GM19438 (cell line): ENCODE results near the gene SLC24A4.

Experiments
- ATAC-seq: cut with Tn5 transposase; IDR thresholded peaks from one replicate; pipeline ENCODE4 v1.9.1; 2021; ENCODE audit warnings: low read depth; ENCODE audit not compliant: unreplicated experiment

Gene SLC24A4

DNA sequence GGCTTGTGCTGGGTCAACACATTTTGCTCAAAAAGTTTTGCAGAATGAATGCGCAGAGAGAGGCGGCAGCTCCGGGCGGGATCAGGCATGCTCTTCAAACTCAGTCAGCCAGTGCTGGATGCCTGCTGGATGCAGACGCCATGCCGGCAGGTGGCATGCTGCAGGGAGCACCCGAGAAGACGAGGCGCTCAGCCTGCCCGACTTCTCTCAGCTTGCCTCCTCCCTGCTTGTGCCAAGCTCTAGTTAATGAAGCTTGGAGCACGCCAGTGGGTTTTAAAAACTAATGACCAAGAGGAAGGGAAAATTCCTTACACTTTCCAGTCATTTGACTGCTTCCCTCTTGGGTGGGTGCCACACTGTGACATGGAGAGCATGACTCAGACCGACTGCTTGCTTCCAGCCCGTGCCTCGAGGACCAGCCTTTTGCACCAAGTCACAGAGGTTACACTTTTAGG, 39.8 kb downstream of the SLC24A4 start:
- no peak for ATAC-seq

DNA sequence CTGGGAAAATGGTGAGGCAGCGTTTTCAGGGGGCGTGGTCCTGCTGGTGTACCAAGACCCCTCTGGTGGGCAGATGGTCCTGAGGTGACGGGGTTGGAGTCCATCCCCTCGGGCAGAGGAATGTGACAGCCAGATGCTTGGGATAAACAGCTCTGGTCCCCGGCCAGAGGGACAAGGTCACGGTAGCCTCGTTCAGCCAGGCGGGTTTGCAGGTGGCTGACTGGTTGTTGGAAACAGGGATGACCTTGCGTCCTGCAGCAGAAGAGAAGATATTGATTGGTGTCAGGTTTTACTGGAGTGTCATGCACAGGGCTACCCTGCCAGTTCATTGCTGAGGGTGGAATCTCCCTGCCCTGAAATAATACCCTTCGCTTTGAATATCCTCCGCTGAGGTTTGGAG, 43.3 kb downstream of the SLC24A4 start:
- ATAC-seq, result no peak

DNA sequence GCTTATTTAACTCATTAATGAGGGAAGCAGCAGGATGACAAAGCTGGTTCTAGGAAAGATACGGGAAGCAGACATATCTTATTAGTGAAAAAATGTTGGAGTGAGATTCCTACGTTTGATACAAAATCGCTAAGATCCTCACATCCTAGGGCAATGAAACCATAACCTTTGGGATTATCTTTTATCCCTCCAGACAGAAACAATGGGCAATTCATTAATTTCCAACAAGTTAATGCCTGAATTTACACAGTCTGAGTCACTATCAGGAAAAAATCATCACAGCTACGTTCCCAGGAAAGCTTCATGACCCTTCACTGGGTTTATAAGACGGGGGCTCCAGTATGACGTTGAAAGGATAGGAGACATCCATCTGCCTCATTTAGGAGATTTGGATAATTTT, 45.0 kb downstream of the SLC24A4 start:
- ATAC-seq, result no peak

DNA sequence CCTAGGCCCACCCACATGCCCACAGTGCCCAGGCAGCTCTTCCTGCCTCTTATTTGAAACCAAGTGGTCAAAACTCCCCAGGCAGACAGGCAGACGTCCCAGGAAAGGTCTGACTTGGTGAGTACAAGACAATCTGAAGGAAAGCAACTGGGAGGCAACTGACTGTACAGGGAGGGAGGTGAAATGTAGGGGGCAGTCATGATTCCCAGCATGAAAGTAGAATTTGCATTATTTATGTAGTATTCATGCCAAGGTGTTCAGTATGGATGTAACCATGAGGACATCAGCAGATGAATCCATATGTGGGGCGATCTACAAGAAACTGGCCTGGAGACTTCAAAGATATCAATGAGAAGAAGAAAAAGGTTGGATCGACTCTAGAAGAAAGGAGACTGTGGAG, 46.1 kb downstream of the SLC24A4 start:
- no peak for ATAC-seq

DNA sequence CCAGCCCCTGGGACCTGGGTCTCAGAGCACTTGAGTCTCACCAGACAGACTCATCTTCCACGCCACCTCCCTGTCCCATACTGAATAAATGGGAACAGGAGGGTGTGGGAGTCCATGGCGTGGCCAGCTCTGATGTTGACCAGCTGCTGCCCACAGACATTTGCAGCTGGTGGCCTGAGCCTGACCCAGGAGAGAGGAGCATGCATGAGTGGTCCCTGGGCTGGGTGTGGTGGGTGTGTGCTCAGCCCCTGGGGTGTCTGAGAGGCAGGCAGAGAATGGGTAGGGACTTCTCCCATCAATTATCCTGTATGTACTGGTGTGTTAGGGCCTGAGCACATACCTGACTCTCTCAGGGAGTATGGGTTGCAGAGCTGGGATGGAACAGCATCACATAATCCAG, 49.3 kb downstream of the SLC24A4 start:
- no peak for ATAC-seq

DNA sequence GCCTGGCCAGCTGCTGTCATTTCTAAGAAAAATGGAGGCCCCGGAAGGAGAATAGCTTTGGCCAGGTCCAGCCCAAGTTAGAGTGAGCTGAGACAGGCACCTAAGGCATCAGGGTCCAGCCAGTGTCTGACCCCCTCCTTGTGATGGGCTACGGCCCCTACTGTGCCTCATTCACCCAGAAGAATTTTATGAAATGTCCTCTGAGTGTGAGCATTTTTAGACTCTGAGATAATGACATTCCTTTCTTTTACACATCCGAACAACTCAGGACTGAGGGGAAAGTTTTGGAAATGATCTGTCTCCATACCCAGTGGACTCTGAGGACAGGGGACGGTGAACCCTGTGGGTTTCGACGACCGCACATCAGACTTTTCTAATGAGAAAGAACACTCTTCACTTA, 50.4 kb downstream of the SLC24A4 start:
- no peak for ATAC-seq

DNA sequence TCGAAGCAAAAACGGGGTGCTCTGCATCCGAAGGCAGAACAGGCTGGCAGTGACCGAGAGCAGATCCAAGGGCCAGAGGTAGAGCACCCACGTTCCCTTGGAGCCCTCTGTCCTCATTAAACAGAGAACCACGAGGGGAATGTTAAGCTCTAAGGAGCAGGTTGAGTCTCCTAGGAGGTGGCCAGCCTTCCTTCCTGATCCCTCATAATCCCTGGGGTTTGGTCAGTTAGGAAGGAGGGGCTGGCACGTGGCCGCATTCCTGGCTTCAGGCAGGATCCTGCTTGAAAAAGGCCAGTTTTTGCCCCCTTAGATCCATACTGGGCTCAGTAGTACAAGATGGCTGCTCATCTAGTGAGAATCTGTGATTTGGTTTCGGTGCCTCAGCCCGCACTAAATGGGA, 57.2 kb downstream of the SLC24A4 start:
- ATAC-seq, result no peak

DNA sequence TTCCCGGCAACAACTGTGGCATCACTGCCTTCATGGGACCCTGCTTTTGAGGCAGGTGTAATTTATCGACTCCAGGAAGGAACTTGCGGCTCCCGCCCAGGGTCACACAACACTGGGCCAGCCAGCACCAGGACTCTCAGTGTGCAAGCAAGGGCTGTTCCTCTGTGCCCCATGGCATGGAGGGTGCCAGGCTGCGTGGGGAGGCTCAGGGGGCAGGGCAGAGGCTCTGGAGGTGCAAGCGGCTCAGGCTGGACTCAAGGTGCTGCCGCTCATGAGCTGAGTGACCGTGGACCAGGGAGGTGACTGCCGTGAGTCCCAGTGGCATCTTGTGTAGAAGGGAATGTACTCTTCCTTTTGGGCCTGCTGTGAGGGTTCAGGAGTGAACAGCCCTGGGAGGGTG, 57.6 kb downstream of the SLC24A4 start:
- no peak for ATAC-seq

DNA sequence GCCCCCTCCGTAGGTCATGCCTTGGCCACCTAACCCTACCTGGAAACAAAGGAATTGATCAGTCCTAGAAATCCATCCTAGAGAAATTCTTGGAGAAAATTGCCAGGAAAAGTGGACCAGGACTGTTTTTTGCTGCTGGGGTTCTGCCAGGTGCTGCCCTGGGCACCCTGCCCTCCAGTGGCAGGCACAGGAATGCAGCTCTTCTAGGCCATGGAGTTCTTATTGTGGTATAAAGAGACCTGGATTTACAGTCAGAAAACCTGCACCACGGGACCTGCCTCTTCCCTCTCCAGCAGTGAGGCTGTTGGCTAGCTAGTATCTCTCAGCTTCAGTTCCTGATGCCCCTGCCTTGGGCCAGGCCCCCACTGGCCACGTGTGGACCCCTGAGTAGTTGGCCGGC, 59.7 kb downstream of the SLC24A4 start:
- no peak for ATAC-seq

DNA sequence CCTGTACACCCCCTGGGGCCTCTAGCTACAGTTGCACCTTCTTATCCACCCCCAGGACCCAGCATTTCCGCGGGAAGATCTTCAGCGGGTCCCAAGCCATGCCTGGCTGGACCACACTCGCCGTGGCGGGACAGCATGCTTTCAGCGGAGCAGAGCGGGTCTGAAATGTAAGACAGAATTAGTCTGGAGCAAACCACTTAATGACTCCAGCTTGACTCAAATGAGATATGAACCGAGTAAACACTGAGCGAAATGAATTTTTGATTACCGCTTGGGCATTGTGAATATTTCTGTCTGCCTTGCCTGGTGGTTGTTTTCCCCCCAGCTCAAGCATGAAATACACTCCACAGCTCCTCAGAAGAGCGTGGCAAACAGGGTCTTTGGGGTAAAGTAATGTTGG, 60.8 kb downstream of the SLC24A4 start:
- no peak for ATAC-seq

DNA sequence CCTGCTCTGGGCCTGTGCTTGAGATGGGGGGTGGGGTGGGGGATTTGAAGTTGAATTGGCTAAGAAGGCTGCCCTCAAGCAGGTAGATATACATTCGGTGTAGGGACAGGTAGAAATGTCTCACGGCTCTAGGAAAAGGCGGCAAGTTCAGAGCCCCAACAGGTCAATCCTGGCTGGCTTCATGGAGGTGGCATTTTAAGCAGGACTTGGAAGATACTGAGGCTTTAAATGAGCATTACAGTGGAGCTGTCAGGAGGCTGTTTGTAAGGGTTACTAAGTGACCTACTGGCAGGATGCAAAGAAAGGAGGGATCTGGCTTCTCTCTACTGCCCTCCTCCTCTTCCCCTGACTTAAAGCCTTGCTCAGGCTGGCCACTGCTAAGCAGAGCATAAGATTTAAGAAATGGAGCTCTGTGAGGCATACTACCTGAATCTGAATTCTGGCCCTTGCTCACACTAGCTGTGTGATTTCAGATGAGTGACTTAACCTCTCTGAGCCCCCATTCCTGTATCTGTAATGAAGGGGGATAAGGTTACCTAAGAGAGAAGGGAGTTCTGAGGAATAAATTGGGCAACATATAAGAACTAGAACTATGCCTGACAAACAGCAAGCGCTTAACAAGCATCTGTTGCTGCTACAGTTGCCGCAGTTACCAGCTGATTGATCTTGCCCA, 61.6 kb downstream of the SLC24A4 start:
- no peak for ATAC-seq

DNA sequence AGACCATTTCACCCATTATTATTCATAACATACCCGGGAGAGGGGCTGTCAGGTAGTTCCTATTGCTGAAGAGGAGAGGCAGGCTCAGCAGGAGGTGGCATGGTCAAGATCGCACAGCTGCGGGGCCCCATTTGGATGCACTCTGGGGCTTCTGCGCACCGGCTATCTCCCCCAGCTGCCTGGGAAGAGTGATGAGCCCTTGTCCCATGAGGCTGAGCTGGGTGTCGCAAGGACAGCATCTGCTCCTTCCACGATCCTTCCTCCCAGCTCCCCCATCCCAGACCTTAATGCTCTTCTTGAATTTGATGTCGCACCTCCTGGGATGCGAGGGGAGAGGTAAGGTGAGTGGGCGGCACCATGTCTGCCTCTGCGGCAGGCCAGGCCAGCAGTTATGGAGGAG, 62.6 kb downstream of the SLC24A4 start:
- no peak for ATAC-seq

DNA sequence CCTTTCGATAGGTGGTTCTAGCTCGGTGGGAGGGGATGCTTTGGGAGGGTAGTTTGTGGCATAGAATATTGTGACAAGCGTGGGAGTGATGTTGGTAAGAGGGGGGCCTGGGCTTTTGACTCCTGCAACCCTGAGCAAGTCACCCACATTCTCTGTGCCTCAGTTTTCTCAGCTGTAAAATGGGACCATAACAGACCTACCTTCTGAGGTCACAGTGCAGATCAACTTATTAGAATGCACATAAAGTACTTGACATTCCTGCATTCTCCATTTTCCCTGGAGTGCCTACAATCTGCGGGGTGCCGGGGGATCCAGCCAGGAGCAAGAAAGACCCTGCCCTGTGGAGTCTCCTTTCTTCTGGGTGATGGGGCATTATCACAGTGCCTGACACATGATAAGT, 63.2 kb downstream of the SLC24A4 start:
- no peak for ATAC-seq

DNA sequence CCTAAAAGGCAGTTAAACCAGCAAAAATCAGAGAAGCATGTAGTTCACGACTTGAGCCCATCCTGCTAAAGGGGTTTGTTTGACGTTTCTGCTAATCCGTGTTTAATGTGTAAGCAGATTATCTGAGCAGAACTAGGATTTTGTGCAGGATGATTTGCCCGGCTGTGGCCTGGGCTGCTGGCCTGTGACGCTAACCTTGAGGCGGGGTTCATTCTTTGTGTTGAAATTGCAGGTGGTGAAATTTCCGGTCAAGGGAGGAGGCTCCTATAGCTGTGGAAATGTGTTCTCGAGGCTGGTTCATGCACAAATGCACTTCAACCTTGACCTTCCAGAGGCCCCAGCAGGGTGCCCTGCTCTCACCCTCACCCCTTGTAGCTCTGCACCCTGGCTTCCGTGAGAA, 63.7 kb downstream of the SLC24A4 start:
- no peak for ATAC-seq

DNA sequence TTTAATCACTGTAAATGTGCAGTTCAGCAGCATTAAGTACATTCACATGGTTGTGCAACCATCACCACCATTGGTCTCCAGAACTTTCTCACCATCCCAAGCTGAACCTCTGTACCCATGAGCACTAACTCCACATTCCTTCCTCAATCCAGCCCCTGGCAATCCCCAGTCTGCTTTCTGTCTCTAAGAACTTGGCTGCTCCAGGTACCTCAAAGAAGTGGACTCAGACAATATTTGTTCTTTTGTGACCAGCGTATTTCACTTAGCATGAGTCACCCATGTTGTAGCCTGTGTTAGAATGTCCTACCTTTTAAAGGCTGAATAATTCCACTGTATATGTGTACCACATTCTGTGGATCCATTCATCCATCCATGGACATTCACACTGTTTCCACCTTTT, 64.6 kb downstream of the SLC24A4 start:
- ATAC-seq, result no peak

DNA sequence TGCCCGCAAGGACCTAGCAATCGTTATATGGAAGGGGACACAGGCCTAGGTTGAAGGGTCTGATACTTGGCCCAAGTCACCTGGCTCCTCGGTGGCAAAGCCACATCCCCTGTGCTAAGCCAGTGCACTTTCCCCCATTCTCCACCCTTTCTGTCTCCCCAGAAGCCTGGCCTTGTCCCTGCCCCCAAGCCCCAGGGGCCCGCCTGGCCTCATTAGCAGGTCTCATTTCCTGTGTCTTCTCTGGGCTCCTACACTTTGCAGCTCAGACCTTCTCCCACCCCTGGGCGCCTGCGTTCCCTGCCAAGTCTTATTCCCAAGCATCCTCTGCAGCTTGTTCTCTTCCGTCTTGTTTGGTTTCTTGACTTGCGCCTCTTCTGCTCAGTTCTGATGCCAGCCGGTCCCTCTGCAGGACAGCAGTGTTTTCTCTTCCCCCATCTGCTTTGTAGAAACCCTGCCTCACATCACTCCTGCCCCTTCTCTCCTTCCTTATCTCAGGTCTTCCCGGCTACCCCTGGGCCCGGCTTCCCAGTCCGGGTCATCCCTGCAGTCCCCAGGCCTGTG, 66.7 kb downstream of the SLC24A4 start:
- ATAC-seq, result no peak

DNA sequence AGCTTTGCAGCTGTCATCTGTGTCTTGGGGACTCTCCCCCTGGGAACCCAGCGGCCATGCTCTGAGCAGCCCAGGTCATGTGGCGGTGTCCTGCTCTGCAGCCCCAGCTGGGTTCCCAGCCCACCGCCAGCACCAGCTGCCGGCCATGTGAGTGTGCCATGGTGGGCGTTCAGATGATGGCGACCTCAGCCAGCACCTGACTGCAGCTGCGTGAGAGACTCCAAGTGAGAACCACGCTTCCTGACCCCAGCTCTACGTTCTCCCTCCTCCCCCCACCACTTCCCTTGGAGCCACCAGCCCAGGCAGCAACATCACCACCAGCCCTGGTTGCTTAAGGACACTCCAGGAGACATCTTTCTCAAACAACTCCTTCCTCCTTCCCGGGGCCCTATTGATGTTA, 68.8 kb downstream of the SLC24A4 start:
- ATAC-seq, result no peak

DNA sequence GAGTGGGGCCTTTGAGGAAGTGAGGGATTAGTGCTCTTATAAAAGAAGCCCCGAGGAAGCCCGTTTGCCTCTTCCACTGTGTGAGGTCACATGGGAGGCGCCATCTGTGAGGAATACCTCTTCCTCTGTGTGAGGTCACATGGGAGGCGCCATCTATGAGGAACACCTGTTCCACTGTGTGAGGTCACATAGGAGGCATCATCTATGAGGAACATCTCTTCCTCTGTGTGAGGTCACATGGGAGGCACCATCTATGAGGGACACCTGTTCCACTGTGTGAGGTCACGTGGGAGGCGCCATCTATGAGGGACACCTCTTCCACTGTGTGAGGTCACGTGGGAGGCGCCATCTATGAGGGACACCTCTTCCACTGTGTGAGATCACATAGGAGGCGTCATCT, 69.7 kb downstream of the SLC24A4 start:
- ATAC-seq, result no peak

DNA sequence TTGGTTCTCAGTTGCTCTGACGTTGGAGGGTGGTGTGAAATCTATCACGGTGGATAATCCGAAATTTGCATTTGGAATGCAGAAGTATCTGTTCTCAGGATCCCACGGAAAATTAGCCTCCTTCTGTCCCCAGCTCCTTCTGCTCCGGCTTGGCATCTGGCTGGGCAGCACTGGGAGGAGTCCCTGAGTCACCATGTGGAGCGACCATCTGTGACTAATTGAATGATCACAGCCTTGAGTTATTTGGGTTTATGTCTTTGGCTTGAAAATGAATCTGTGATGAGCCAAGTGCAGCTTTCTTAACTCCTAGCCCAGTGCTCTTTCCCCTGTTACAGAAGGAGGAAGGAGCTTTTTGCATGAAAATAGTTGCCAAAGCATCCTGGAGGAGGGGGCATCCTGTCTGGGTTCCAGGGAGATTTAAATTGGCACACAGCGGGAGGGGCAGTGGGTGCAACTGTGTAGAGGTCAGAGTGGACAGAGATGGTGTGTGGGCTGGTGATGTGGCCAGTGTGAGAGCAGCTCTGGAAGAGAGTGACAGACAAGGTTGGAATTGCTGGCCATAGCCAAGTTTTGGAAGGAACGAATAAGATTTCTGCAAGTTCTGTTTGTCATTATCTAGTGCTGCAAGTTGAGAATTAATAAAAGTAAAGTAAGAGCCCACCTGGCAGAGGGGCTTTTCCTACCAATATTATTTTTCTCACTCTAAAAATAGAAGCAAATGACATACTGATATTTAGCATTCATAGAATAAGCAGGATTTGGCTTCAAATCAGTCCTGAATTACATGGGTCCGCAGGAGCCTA, 74.4 kb downstream of the SLC24A4 start:
- ATAC-seq, result no peak

DNA sequence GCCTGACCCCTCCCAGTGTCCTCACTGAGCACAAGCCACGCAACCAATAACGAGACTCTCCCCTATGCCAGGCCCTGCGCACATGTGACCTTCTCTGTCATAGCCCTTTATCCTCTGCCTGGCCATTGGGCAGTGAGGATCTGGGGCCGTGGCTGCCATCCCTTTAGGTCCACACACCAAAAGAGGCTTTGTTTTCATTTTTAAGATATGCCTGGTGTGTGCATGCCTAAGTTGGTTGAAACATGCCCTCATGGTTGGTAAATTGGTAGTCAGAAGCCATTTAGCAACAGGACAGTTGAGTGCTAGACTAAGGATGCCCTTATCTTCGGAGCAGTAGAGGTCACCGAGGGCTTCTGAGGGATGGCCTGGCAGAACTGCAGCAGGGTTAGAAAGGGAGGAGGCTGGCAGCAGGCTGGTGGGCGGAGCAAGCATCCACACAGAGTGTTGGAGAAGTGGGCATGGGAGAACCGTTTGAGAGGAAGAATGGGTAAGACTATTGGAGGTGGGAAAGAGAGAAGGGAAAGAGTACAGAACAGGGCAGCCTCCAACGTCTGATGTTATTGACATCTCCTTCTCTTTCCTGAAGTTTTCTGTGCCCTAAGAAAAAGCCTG, 75.1 kb downstream of the SLC24A4 start:
- no peak for ATAC-seq

DNA sequence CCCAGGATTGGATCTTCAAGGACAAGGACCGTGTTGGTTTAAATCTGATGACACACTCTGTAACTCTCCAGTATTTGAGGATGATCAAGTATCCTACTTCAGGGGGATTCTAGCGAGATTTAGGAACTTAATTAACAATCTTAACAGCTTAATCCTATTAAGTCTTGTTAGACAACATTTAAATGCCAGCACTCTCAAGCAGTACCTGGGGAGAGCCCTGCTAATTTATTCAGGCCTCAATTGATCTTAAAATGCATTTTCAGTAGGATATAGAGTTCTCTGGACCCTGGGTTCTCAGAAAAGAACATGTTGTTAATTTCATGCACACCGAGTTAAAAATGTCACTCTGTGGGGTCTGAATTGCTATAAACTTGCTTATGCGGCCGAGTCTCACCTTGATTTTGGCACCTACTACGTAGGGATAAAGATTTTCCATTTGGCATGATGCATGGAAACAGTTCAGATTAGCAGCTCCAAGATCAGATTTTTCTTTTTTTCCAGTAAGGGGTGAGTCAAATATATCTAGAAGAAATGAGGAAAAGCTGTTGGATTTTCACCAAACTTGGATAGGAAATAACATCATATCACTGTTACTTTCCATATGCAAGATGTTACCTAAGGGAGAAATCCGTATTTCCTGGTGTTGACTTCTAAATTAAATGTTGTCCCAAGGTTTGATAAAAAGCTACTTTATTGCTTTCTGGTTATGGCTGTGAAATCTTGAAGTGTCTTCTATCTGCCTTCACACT, 76.1 kb downstream of the SLC24A4 start:
- ATAC-seq, result no peak
